ENCODE data around the gene HMCN2. TPM values are rescaled to one million over a fixed set of nuclear protein-coding genes. Genes with fewer than 3 reads are reported as not detected.

Gene HMCN2
- total and polyA plus RNA-seq, 8 donors: 0.41 to 5.3 (median 0.76) TPM

- Histone ChIP-seq H3K27ac (no peak overlapping the region), H3K4me3 (no peak overlapping the region), H3K27me3 (no peaks in the 10 kb centered on the region), H3K9me3 (no peaks in the 10 kb centered on the region), H3K4me1 (no peaks in the 10 kb centered on the region), H3K36me3 (no peaks in the 10 kb centered on the region)
- ATAC-seq (no peak), FAIRE-seq (no peak), DNase-seq (peak in 1 of 6 donors; percentile 39)
- TF ChIP-seq, protein P1, sequence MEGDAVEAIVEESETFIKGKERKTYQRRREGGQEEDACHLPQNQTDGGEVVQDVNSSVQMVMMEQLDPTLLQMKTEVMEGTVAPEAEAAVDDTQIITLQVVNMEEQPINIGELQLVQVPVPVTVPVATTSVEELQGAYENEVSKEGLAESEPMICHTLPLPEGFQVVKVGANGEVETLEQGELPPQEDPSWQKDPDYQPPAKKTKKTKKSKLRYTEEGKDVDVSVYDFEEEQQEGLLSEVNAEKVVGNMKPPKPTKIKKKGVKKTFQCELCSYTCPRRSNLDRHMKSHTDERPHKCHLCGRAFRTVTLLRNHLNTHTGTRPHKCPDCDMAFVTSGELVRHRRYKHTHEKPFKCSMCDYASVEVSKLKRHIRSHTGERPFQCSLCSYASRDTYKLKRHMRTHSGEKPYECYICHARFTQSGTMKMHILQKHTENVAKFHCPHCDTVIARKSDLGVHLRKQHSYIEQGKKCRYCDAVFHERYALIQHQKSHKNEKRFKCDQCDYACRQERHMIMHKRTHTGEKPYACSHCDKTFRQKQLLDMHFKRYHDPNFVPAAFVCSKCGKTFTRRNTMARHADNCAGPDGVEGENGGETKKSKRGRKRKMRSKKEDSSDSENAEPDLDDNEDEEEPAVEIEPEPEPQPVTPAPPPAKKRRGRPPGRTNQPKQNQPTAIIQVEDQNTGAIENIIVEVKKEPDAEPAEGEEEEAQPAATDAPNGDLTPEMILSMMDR (IDR thresholded peaks at IDR 0.05): no peak
- intact Hi-C loops (cut with DNase I): no loop called here
- 69 to 72% methylated on average over 20 of the region's 20 CpGs for WGBS, 2 donors
These were observed 117.2 kb downstream of the HMCN2 start for GRCh38 chr9:130382636-130383349.

GRCh38 chr9:130383350-130383715, 117.8 kb downstream of the HMCN2 start:
- TF ChIP-seq, protein P1 (IDR thresholded peaks at IDR 0.05): no peak
- Histone ChIP-seq H3K4me1 (no peaks in the 10 kb centered on the region), H3K27me3 (no peaks in the 10 kb centered on the region), H3K4me3 (no peak overlapping the region), H3K36me3 (no peaks in the 10 kb centered on the region), H3K9me3 (no peaks in the 10 kb centered on the region), H3K27ac (no peak overlapping the region)
- no peak for DNase-seq
- intact Hi-C loops (cut with DNase I): no loop called here
- WGBS, 2 donors: 85 to 93% methylated on average over 8 of the region's 8 CpGs
- FAIRE-seq: no peak
- ATAC-seq: no peak

DNA sequence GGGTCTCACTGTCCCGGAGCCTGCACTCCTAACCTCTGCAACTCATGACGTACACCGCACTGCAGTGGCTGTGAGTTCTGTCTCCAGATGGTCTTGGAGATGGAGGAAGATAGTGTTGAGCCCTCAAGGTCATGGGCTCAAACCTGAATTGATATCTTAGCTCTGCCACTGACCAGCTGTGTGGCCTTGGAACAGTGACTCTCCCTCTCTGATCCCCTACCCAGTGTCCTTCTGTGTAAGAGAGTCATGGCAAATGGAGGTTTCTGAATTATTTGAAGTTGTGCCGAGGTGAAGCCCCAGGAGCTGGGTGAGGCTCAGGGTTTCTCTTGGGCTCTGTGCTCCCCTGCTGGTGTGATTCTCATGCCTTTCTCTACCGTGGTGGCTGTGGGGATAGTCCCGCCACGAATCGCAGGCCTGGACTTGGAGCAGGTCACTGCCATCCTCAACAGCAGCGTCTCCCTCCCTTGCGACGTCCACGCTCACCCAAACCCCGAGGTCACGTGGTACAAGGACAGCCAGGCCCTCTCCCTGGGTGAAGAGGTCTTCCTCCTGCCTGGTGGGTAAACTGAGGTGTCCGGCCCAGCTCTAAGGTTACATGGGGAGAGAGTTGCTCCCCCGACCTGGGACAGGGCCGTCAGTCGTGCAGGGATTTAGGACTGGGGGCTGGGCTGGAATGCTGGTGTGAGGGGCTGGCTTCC, 118.6 kb downstream of the HMCN2 start:
- H3K4me1 ChIP-seq: no peaks in the 10 kb centered on the region
- no peaks in the 10 kb centered on the region for H3K27me3 ChIP-seq
- DNase-seq: no peak
- no peak overlapping the region for H3K4me3 ChIP-seq
- H3K36me3 ChIP-seq: no peaks in the 10 kb centered on the region
- no peak for FAIRE-seq
- intact Hi-C loops (cut with DNase I): no loop called here
- TF ChIP-seq, protein P1 (IDR thresholded peaks at IDR 0.05): no peak
- no peak overlapping the region for H3K27ac ChIP-seq
- no peaks in the 10 kb centered on the region for H3K9me3 ChIP-seq
- ATAC-seq: no peak
- WGBS, 2 donors: 60 to 65% methylated on average over 18 of the region's 18 CpGs

DNA sequence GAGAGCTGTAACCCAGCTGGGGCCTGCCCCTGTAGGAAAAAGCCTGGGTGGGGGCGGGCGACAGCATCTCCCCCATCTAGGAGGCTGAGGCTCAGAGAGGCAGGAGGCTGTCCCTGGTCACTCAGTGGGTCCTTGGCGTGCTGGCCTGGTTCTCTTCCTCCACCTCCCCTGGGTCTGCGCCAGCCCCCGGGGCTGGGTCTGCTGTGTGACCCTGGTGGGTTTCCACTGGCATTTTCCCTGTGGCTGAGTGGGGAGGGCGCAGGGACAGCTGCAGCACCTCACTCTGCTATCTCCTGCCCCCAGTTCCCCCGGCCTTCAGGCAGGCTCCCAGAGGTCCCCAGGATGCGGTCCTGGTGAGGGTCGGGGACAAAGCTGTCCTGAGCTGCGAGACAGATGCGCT, 119.7 kb downstream of the HMCN2 start:
- intact Hi-C loops (cut with DNase I): no loop called here
- FAIRE-seq (no peak), DNase-seq (no peak), ATAC-seq (no peak)
- no peaks in the 10 kb centered on the region for H3K27me3 ChIP-seq
- TF ChIP-seq, protein P1 (IDR thresholded peaks at IDR 0.05): no peak
- WGBS, 2 donors: 70 to 84% methylated on average over 11 of the region's 11 CpGs
- H3K9me3 ChIP-seq: no peaks in the 10 kb centered on the region
- H3K36me3 ChIP-seq: no peaks in the 10 kb centered on the region
- no peak overlapping the region for H3K27ac ChIP-seq
- no peaks in the 10 kb centered on the region for H3K4me1 ChIP-seq
- no peak overlapping the region for H3K4me3 ChIP-seq

DNA sequence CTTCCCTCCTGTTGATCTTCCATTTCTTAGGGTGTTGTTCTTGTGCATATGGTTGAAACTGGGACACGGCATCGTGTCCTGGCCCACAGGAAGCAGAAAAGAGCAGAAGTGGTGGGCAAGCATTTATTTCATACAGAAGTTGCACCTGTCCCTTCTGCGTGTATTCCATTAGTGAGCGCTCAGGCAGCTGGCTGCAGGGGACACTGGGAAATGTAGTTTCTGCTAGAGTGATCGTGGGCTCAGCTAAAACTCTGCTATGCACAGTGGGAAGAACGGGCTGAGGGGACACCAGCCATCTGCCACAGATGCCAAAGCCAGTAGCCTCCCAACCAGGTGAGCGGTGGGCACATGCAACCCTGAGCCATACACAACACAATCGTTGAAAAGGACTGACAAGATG, 121.8 kb downstream of the HMCN2 start:
- Histone ChIP-seq H3K4me1 (no peaks in the 10 kb centered on the region), H3K27me3 (no peaks in the 10 kb centered on the region), H3K4me3 (no peak overlapping the region), H3K27ac (no peak overlapping the region), H3K36me3 (no peaks in the 10 kb centered on the region), H3K9me3 (no peaks in the 10 kb centered on the region)
- TF ChIP-seq, protein P1 (IDR thresholded peaks at IDR 0.05): no peak
- WGBS, 2 donors: 64 to 71% methylated on average over 8 of the region's 8 CpGs
- intact Hi-C loops (cut with DNase I): no loop called here
- no peak for DNase-seq
- no peak for ATAC-seq
- FAIRE-seq: no peak
